Progenitor cell of endocrine pancreas (in vitro differentiated cells): ENCODE data around the gene RIN2. TPM values are rescaled to one million over a fixed set of nuclear protein-coding genes. Genes with fewer than 3 reads are reported as not detected.

Experiments
- DNase-seq: peaks from one replicate; pipeline ENCODE4 v3.0.0; 2021; ENCODE audit warnings: low spot score; ENCODE audit not compliant: unreplicated experiment
- H3K27ac Mint-ChIP-seq: 2 replicates; pipeline ENCODE4 v1.8.0; 2021; ENCODE audit warnings: mild to moderate bottlenecking, moderate library complexity, mixed read lengths
- H3K27me3 Mint-ChIP-seq: 2 replicates; pipeline ENCODE4 v1.8.0; 2021; ENCODE audit warnings: mixed read lengths
- H3K36me3 Mint-ChIP-seq: 2 replicates; pipeline ENCODE4 v1.8.0; 2022; ENCODE audit warnings: mixed read lengths; ENCODE audit not compliant: insufficient read depth
- H3K4me1 Mint-ChIP-seq: 2 replicates; pipeline ENCODE4 v1.8.0; 2021; ENCODE audit warnings: low read depth, mixed read lengths
- H3K4me3 Mint-ChIP-seq: 2 replicates; pipeline ENCODE4 v1.8.0; 2021; ENCODE audit warnings: low read depth, mild to moderate bottlenecking, moderate library complexity, mixed read lengths
- H3K9me3 Mint-ChIP-seq: 2 replicates; pipeline ENCODE4 v1.8.0; 2021; ENCODE audit warnings: low read depth, mixed read lengths
- CTCF ChIP-seq: fragments of 200-600 bp; sonication (generic); IDR thresholded peaks from one replicate; pipeline ENCODE4 v1.5.0; 2021; ENCODE audit warnings: antibody characterized with exemption, mild to moderate bottlenecking; ENCODE audit not compliant: unreplicated experiment
- total RNA-seq: library from RNA; stranded (reverse); gene quantifications from 2 replicates; pipeline ENCODE4 v1.2.1, GENCODE V29; 2021

RIN2 gene
- total RNA-seq, 1 donor from 2014 or later, result 36.1 TPM

- no peak for DNase-seq
- no peak overlapping the region for H3K27ac Mint-ChIP-seq
- peaks cover 12% of the 10 kb centered on the region for H3K4me1 Mint-ChIP-seq
- no peak overlapping the region for H3K4me3 Mint-ChIP-seq
- H3K9me3 Mint-ChIP-seq, result no peaks in the 10 kb centered on the region
- no peak for TF ChIP-seq CTCF
- H3K36me3 Mint-ChIP-seq, result no peaks in the 10 kb centered on the region
- H3K27me3 Mint-ChIP-seq, result no peaks in the 10 kb centered on the region
Observed at GRCh38 chr20:19774135-19774933, 16.3 kb downstream of the RIN2 start.

- H3K9me3 Mint-ChIP-seq, result no peaks in the 10 kb centered on the region
- DNase-seq, result no peak
- no peak overlapping the region for H3K27ac Mint-ChIP-seq
- no peaks in the 10 kb centered on the region for H3K36me3 Mint-ChIP-seq
- peaks cover 5% of the 10 kb centered on the region for H3K4me1 Mint-ChIP-seq
- TF ChIP-seq CTCF, result no peak
- no peaks in the 10 kb centered on the region for H3K27me3 Mint-ChIP-seq
- H3K4me3 Mint-ChIP-seq, result no peak overlapping the region
Observed at GRCh38 chr20:19775353-19776253, 17.5 kb downstream of the RIN2 start.

DNA sequence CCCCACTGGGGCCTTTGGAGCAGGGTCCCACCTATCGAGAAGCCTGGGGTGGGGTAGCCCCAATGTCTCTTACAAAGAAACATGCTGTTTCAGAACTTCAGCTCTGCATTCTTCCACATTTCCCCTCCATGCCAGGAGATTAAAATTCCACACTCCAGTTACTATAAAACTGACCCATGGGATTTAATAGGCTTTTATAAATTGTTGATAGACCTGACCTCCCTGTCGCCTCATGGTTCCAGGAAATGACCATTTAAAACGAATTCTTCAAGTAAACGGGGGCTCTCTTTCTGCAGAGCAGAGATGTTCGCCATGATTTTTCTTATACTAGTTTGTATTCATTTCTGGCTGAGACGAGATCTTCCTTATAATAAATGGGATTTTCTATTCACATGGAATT is 19.3 kb downstream of the RIN2 start:
- no peak overlapping the region for H3K4me3 Mint-ChIP-seq

DNA sequence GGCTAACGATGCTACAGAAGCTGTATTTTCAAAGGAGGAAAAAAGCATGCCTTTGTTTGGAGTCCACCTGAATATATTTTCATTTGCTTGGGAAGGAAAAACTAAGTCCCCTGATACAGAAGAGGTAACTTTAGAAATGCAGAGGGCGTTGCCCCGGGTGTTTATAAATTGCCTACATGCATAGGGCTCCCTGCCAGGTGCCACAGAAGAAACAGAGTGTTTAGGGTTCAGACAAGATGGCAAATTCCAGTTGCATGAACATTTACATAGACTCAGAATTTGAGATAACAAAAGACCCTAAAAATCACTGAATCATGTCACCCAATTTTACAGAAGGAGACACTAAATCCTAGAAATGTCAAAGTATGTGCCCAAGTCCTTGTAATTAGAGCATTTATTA is 19.9 kb downstream of the RIN2 start:
- Mint-ChIP-seq H3K27me3 (no peaks in the 10 kb centered on the region), H3K4me3 (no peak overlapping the region), H3K9me3 (no peaks in the 10 kb centered on the region)

More for the DNA sequence above, 19.3 kb downstream of the RIN2 start:
- DNase-seq, result no peak
- H3K27ac Mint-ChIP-seq, result no peak overlapping the region
- H3K4me1 Mint-ChIP-seq, result peaks cover 3% of the 10 kb centered on the region
- no peaks in the 10 kb centered on the region for H3K36me3 Mint-ChIP-seq
- no peaks in the 10 kb centered on the region for H3K27me3 Mint-ChIP-seq
- no peaks in the 10 kb centered on the region for H3K9me3 Mint-ChIP-seq
- TF ChIP-seq CTCF, result no peak

More for the DNA sequence above, 19.9 kb downstream of the RIN2 start:
- no peak for TF ChIP-seq CTCF
- H3K27ac Mint-ChIP-seq, result no peak overlapping the region
- no peaks in the 10 kb centered on the region for H3K36me3 Mint-ChIP-seq
- no peak for DNase-seq
- peaks cover 3% of the 10 kb centered on the region for H3K4me1 Mint-ChIP-seq
